ENCODE measurements around the gene FEM1B. TPM values are rescaled to one million over a fixed set of nuclear protein-coding genes. Genes with fewer than 3 reads are reported as not detected.

FEM1B gene
- total RNA-seq (2014; rRNA removed; shearing (Covaris generic)) (35.5 and 37.1 TPM in 2 replicates), total RNA-seq (2022) (37.3 and 50.8 TPM in 2 replicates), Bru-seq, nascent RNA (percentile 93 among the genes with signal in this experiment), BruChase-seq, experiment 1, labeled RNA remaining after a 6-hour chase (percentile 82 among the genes with signal in this experiment), BruChase-seq, experiment 2, labeled RNA remaining after a 2-hour chase (percentile 99 among the genes with signal in this experiment)
- long read RNA-seq, full-length matches to known transcripts: 10 of 28 reads
- long read RNA-seq, partial matches to known transcripts: 0 of 28 reads
- long read RNA-seq, other reads (novel, unspliced or antisense): 18 of 28 reads

DNA sequence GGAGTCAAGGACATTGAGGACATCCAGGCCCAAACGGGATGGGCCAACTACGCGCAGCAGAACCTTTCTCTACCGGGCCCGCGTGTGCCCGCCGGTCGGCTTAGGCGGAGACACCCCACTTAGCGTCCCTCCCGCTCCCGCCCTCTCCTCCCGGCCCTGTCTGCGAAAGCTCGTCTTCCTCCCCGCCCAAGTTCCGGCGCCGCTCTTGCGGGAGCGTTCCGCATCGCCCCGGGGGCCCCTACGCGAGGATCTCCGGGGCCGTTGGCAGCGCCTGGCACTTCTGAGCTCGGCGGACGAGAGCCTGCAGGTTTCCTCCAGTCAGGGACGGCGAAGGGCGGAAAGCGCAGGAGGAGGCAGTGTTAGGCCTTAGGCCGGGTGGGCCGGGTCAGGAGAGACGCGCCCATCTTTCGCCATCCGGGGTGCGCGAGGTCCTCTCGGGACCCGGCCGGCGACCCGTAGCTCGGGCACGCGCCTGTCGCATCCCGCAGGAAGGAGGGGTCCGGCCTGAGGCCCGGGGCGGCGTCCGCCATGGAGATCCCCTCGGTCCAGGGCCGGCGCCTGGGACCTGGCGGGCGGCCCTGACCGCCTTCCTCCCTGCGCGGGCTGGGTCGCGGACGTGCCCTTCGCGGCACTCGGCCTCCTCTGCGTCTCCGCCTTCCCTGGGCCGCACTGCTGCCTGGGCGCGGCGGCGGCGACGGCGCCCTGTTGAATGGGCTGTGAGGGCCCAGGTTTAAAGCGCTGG lies at the start of gene FEM1B:
FEM1B (plus strand) TSS at position 143 of the 742 bp plus-strand sequence. CDS start 673 bp downstream, outside the sequence.
- TF ChIP-seq EZH2phosphoT487 (IDR thresholded peaks at IDR 0.05; ENCODE audit: borderline replicate concordance, low read depth, low read length) (no peak), CTCF (conservative IDR thresholded peaks at IDR 0.05; ENCODE audit: low read length) (no peak)
- intact Hi-C loops (cut with micrococcal nuclease; ENCODE audit: unreplicated experiment): loop anchor here (2.0 to 5.0 kb wide), 3 partner anchors 21 to 495 kb away; partner anchors contain the start of gene CLN6
- no TSS peak for BruUV-seq (replicated peaks)
- peaks cover 30% of the 10 kb centered on the region for H4K20me1 ChIP-seq (ENCODE audit: insufficient read depth, low read length)
- H3K36me3 ChIP-seq (ENCODE audit: insufficient read depth, low read length): peaks cover 16% of the 10 kb centered on the region; the same call in 1 of the 2 replicates
- peaks cover 44% of the 10 kb centered on the region for H3K79me2 ChIP-seq (ENCODE audit: insufficient read depth, low read depth, low read length)
- peak within 1 kb of the TSS; percentile 79 for H3K27ac ChIP-seq (ENCODE audit: low read depth, low read length, poor library complexity, severe bottlenecking)
- peak; percentile 90 for DNase-seq (ENCODE audit: low spot score)
- H3K4me2 ChIP-seq (ENCODE audit: low read length): peak within 1 kb of the TSS; percentile 95
- ChIA-PET CTCF (ENCODE audit: unreplicated experiment) (interaction anchor here (0.7 to 1.0 kb wide), 2 partner anchors 25 to 28 kb away, joined by 3 to 4 read pairs; no protein-coding TSS in a partner anchor), POLR2A (interaction anchor here (1.7 to 1.9 kb wide), 2 partner anchors 19 kb away, joined by 4 read pairs; no protein-coding TSS in a partner anchor)
- peak within 1 kb of the TSS; percentile 89 for H2AFZ ChIP-seq (ENCODE audit: low read length)
- no peaks in the 10 kb centered on the region for H3K9me3 ChIP-seq (ENCODE audit: low read length)
- peak within 1 kb of the TSS; percentile 82 for H3K4me3 ChIP-seq (ENCODE audit: low read depth, low read length, poor library complexity, severe bottlenecking)
- H3K4me1 ChIP-seq (ENCODE audit: insufficient read depth, low read length, poor library complexity, severe bottlenecking): peaks cover 33% of the 10 kb centered on the region
- no peaks in the 10 kb centered on the region for H3K9me2 ChIP-seq (ENCODE audit: insufficient read depth, low read length)

GRCh38 chr15:68228143-68228970 lies 49.2 kb upstream of the FEM1B start:
- BruUV-seq (replicated peaks): no TSS peak
- TF ChIP-seq EZH2phosphoT487 (IDR thresholded peaks at IDR 0.05; ENCODE audit: borderline replicate concordance, low read depth, low read length) (no peak), CTCF (conservative IDR thresholded peaks at IDR 0.05; ENCODE audit: low read length) (no peak)
- intact Hi-C loops (cut with micrococcal nuclease; ENCODE audit: unreplicated experiment): loop anchor here (1.0 to 5.0 kb wide), 5 partner anchors 19 to 446 kb away; partner anchors contain the start of gene PIAS1
- H3K4me3 ChIP-seq (ENCODE audit: low read depth, low read length, poor library complexity, severe bottlenecking): peak overlapping the region; percentile 80
- DNase-seq (ENCODE audit: low spot score): peak; percentile 57
- no peaks in the 10 kb centered on the region for H3K9me2 ChIP-seq (ENCODE audit: insufficient read depth, low read length)
- CTCF ChIA-PET (ENCODE audit: unreplicated experiment): no interaction called here
- H3K9me3 ChIP-seq (ENCODE audit: low read length): peaks cover 4% of the 10 kb centered on the region; the same call in 1 of the 2 replicates
- POLR2A ChIA-PET: interaction anchor here (0.6 to 1.2 kb wide), 5 partner anchors 10 to 69 kb away, joined by 3 to 4 read pairs (median 3); no protein-coding TSS in a partner anchor
- peak overlapping the region; percentile 80 for H3K27ac ChIP-seq (ENCODE audit: low read depth, low read length, poor library complexity, severe bottlenecking)
- no peaks in the 10 kb centered on the region for H4K20me1 ChIP-seq (ENCODE audit: insufficient read depth, low read length)
- peak overlapping the region; percentile 89 for H3K4me2 ChIP-seq (ENCODE audit: low read length)
- H2AFZ ChIP-seq (ENCODE audit: low read length): no peak overlapping the region; the same call in 1 of the 2 replicates
- H3K36me3 ChIP-seq (ENCODE audit: insufficient read depth, low read length): peaks cover 22% of the 10 kb centered on the region
- H3K4me1 ChIP-seq (ENCODE audit: insufficient read depth, low read length, poor library complexity, severe bottlenecking): peaks cover 56% of the 10 kb centered on the region
- peaks cover 58% of the 10 kb centered on the region for H3K79me2 ChIP-seq (ENCODE audit: insufficient read depth, low read depth, low read length)

Data from OCI-LY7 (cell line).